CD14-positive monocyte (primary cell): ENCODE measurements around the gene FRY. TPM values are rescaled to one million over a fixed set of nuclear protein-coding genes. Genes with fewer than 3 reads are reported as not detected.
A peak's percentile ranks its signal among the peaks of the same experiment; 100 is the strongest.

Source experiments
- DNase-seq, 3 donors: peaks; one replicate each; pipeline ENCODE4 v3.0.0-alpha.2; 2011 to 2022
- H2AFZ ChIP-seq: 2 replicates; pipeline ENCODE4 v1.6.0; 2012; ENCODE audit warnings: mild to moderate bottlenecking, low read depth, low read length, inconsistent platforms; ENCODE audit not compliant: insufficient read depth, poor library complexity, severe bottlenecking
- H3K27ac ChIP-seq, 2 donors: 1 replicate in 1 of 2; 2 replicates in 1 of 2; pipeline ENCODE4 v1.5.1; 2012 to 2013; ENCODE audit warnings: low read length in 2 of 2, control low read depth in 1 of 2, inconsistent platforms in 1 of 2, low read depth in 1 of 2, mild to moderate bottlenecking in 1 of 2
- H3K27me3 ChIP-seq, 2 donors: one replicate each; pipeline versions ENCODE4 v1.6.0 to v1.6.1; 2011 to 2013; ENCODE audit warnings: low read length in 2 of 2; ENCODE audit not compliant: control insufficient read depth in 2 of 2, insufficient read depth in 2 of 2
- H3K36me3 ChIP-seq, 2 donors: replicated peaks in 1 of 2; 1 replicate in 1 of 2; 2 replicates in 1 of 2; pipeline versions ENCODE4 v1.5.1 to v1.6.1; 2012 to 2013; ENCODE audit warnings: low read length in 2 of 2, control low read depth in 1 of 2, inconsistent platforms in 1 of 2, mild to moderate bottlenecking in 1 of 2; ENCODE audit not compliant: insufficient read depth in 2 of 2, control insufficient read depth in 1 of 2
- H3K4me1 ChIP-seq, 2 donors: 1 replicate in 1 of 2; 2 replicates in 1 of 2; pipeline versions ENCODE4 v1.5.1 to v1.6.1; 2012 to 2013; ENCODE audit warnings: low read length in 2 of 2, control low read depth in 1 of 2, inconsistent platforms in 1 of 2, mild to moderate bottlenecking in 1 of 2, moderate library complexity in 1 of 2; ENCODE audit not compliant: insufficient read depth in 2 of 2, control insufficient read depth in 1 of 2
- H3K4me2 ChIP-seq: replicated peaks from 2 replicates; pipeline ENCODE3; 2012; ENCODE audit warnings: low read length, moderate library complexity, mild to moderate bottlenecking; ENCODE audit not compliant: poor library complexity, severe bottlenecking; ENCODE audit errors: extremely low read depth
- H3K4me3 ChIP-seq, 3 experiments: fragments of 200-600 bp in 1 of 3; sonication (generic) in 1 of 3; replicated peaks in 1 of 3; 1 replicate in 2 of 3; 2 replicates in 1 of 3; pipeline ENCODE4 v1.5.1; 2011 to 2013; ENCODE audit warnings: low read length in 3 of 3, mild to moderate bottlenecking in 3 of 3, control low read depth in 2 of 3, low read depth in 2 of 3, inconsistent platforms in 1 of 3, moderate library complexity in 1 of 3
- H3K79me2 ChIP-seq: 2 replicates; pipeline ENCODE4 v1.6.0; 2012; ENCODE audit warnings: mild to moderate bottlenecking, control low read depth, inconsistent platforms, low read length, moderate library complexity; ENCODE audit not compliant: insufficient read depth
- H3K9ac ChIP-seq: 2 replicates; pipeline ENCODE4 v1.6.0; 2017; ENCODE audit warnings: low read length, mild to moderate bottlenecking; ENCODE audit not compliant: insufficient read depth, poor library complexity, severe bottlenecking
- H3K9me3 ChIP-seq, 2 donors: replicated peaks in 1 of 2; 1 replicate in 1 of 2; 2 replicates in 1 of 2; pipeline versions ENCODE4 v1.5.1 to v1.6.1; 2012 to 2013; ENCODE audit warnings: low read length in 2 of 2, control low read depth in 1 of 2; ENCODE audit not compliant: control insufficient read depth in 1 of 2, insufficient read depth in 1 of 2
- H4K20me1 ChIP-seq: 2 replicates; pipeline ENCODE4 v1.6.0; 2012; ENCODE audit warnings: mild to moderate bottlenecking, low read length, control low read depth, moderate library complexity; ENCODE audit not compliant: insufficient read depth
- H3K27ac Mint-ChIP-seq, 7 donors: one replicate each; pipeline ENCODE4 v1.8.0; 2020; ENCODE audit warnings: mild to moderate bottlenecking in 7 of 7, mixed read lengths in 7 of 7, moderate library complexity in 6 of 7, inconsistent platforms in 2 of 7
- H3K27me3 Mint-ChIP-seq, 3 donors: one replicate each; pipeline ENCODE4 v1.8.0; 2021 to 2022; ENCODE audit warnings: low read depth in 3 of 3, mild to moderate bottlenecking in 3 of 3, mixed read lengths in 3 of 3, moderate library complexity in 3 of 3, inconsistent platforms in 1 of 3
- H3K36me3 Mint-ChIP-seq, 2 donors: one replicate each; pipeline ENCODE4 v1.8.0; 2020; ENCODE audit warnings: mixed read lengths in 2 of 2, inconsistent platforms in 1 of 2, mild to moderate bottlenecking in 1 of 2
- H3K4me1 Mint-ChIP-seq: one replicate; pipeline ENCODE4 v1.8.0; 2020; ENCODE audit warnings: mild to moderate bottlenecking, mixed read lengths
- H3K4me3 Mint-ChIP-seq, 2 donors: one replicate each; pipeline ENCODE4 v1.8.0; 2020; ENCODE audit warnings: mild to moderate bottlenecking in 2 of 2, mixed read lengths in 2 of 2, moderate library complexity in 1 of 2
- H3K9me3 Mint-ChIP-seq, 7 donors: one replicate each; pipeline ENCODE4 v1.8.0; 2020 to 2022; ENCODE audit warnings: mixed read lengths in 7 of 7, mild to moderate bottlenecking in 6 of 7, moderate library complexity in 6 of 7, inconsistent platforms in 2 of 7
- CTCF ChIP-seq: fragments of 200-600 bp; IDR thresholded peaks from one replicate; pipeline ENCODE4 v1.8.0; 2022; ENCODE audit warnings: antibody characterized with exemption, mild to moderate bottlenecking
- WGBS: methylation state at CpG from one replicate; pipeline ENCODE4 v1.1.5; 2013; ENCODE audit warnings: missing lambda C conversion rate; ENCODE audit not compliant: insufficient coverage; 5-methylcytosine and 5-hydroxymethylcytosine counted together
- intact Hi-C, 2 donors: fragments of 100-400 bp; cut with micrococcal nuclease; formaldehyde crosslinking; loops; one replicate each; pipeline versions ENCODE4 v1.15.0 to v1.15.1; 2023
- polyA plus RNA-seq, 3 donors: library from polyadenylated mRNA; depleted of rRNA in 1 of 3; unstranded in 2 of 3; stranded (reverse) in 1 of 3; fragments of 300-500 nt in 2 of 3; fragments of >200 nt in 1 of 3; fragmentation: Illumina TruSeq in 2 of 3; gene quantifications; 1 replicate in 2 of 3; 2 replicates in 1 of 3; pipeline ENCODE4 v1.2.3, GENCODE V29; 2012 to 2021

Gene FRY
- polyA plus RNA-seq, 3 donors: 3.9 to 31.8 (median 5.0) TPM

GRCh38 chr13:32025730-32026129, 5.8 kb upstream of the FRY start:
- peaks cover 0 to 17% of the 10 kb centered on the region in 2 donors for H3K36me3 ChIP-seq
- H4K20me1 ChIP-seq: no peaks in the 10 kb centered on the region
- no peak overlapping the region for H3K4me3 ChIP-seq
- Mint-ChIP-seq H3K27me3 (no peaks in the 10 kb centered on the region), H3K9me3 (no peaks in the 10 kb centered on the region), H3K27ac (peak overlapping the region in 1 of 7 donors; percentile 75), H3K4me3 (no peak overlapping the region), H3K4me1 (peaks cover 21% of the 10 kb centered on the region), H3K36me3 (peaks cover 6 to 31% of the 10 kb centered on the region in 2 donors)
- no peak for TF ChIP-seq CTCF
- no peak overlapping the region for H2AFZ ChIP-seq
- intact Hi-C loops: no loop called here
- H3K27me3 ChIP-seq: no peaks in the 10 kb centered on the region
- no peaks in the 10 kb centered on the region for H3K9me3 ChIP-seq
- H3K79me2 ChIP-seq: peaks cover 42% of the 10 kb centered on the region
- no peak overlapping the region for H3K27ac ChIP-seq
- H3K4me1 ChIP-seq: peaks cover 5 to 12% of the 10 kb centered on the region in 2 donors
- WGBS: 100% methylated on average over 1 of the region's 2 CpGs
- no peak overlapping the region for H3K9ac ChIP-seq
- H3K4me2 ChIP-seq: no peak overlapping the region
- DNase-seq: no peak

- H3K27me3 ChIP-seq: no peaks in the 10 kb centered on the region
- H3K36me3 Mint-ChIP-seq: peaks cover 6 to 31% of the 10 kb centered on the region in 2 donors
- no peaks in the 10 kb centered on the region for H3K9me3 Mint-ChIP-seq
- peaks cover 50% of the 10 kb centered on the region for H3K79me2 ChIP-seq
- no peak overlapping the region for H3K4me2 ChIP-seq
- intact Hi-C loops: no loop called here
- WGBS: 70% methylated on average over 2 of the region's 3 CpGs
- H2AFZ ChIP-seq: no peak overlapping the region
- no peak overlapping the region for H3K4me3 Mint-ChIP-seq
- no peaks in the 10 kb centered on the region for H3K9me3 ChIP-seq
- no peak overlapping the region for H3K9ac ChIP-seq
- H3K4me3 ChIP-seq: no peak overlapping the region
- no peak for DNase-seq
- H3K27ac Mint-ChIP-seq: no peak overlapping the region
- TF ChIP-seq CTCF: no peak
- H3K4me1 Mint-ChIP-seq: peaks cover 25% of the 10 kb centered on the region
- H3K27me3 Mint-ChIP-seq: no peaks in the 10 kb centered on the region
- H3K4me1 ChIP-seq: peaks cover 8 to 15% of the 10 kb centered on the region in 2 donors
- H4K20me1 ChIP-seq: no peaks in the 10 kb centered on the region
- peaks cover 0 to 17% of the 10 kb centered on the region in 2 donors for H3K36me3 ChIP-seq
- no peak overlapping the region for H3K27ac ChIP-seq
These were observed 5.0 kb upstream of the FRY start for GRCh38 chr13:32026623-32027022.
